Uterus (tissue), 4 donors: ENCODE data around the gene PKD1. TPM values are rescaled to one million over a fixed set of nuclear protein-coding genes. Genes with fewer than 3 reads are reported as not detected.
"Not testable (repeated sequence)": the region's sequence is repeated elsewhere in the genome, so short reads cannot be mapped to it uniquely, and the experiment has no call there.

Source experiments
- DNase-seq, 2 donors: peaks; one replicate each; pipeline ENCODE4 v3.0.0-alpha.2; 2019 to 2020
- H3K27ac ChIP-seq, 2 donors: fragments of 200-600 bp; sonication (generic); 1 replicate in 1 of 2; 2 replicates in 1 of 2; pipeline ENCODE4 v1.5.1; 2016 to 2018
- H3K27me3 ChIP-seq, 2 donors: fragments of 200-600 bp; sonication (generic); one replicate each; pipeline ENCODE4 v1.5.1; 2018 to 2019; ENCODE audit warnings: control low read depth in 1 of 2
- H3K36me3 ChIP-seq, 2 donors: fragments of 200-600 bp; sonication (generic); one replicate each; pipeline ENCODE4 v1.5.1; 2019; ENCODE audit warnings: control low read depth in 1 of 2
- H3K4me1 ChIP-seq, 2 donors: fragments of 200-600 bp; sonication (generic); one replicate each; pipeline ENCODE4 v1.5.1; 2018 to 2019; ENCODE audit warnings: control low read depth in 1 of 2
- H3K4me3 ChIP-seq, 2 donors: fragments of 200-600 bp; sonication (generic); 1 replicate in 1 of 2; 2 replicates in 1 of 2; pipeline ENCODE4 v1.5.1; 2018 to 2019; ENCODE audit warnings: mild to moderate bottlenecking in 1 of 2
- H3K9me3 ChIP-seq, 2 donors: fragments of 200-600 bp; sonication (generic); one replicate each; pipeline ENCODE4 v1.5.1; 2019; ENCODE audit warnings: control low read depth in 1 of 2
- CTCF ChIP-seq, 4 experiments: fragments of 200-600 bp in 2 of 4; fragments of 450-650 bp in 2 of 4; sonication (generic) in 2 of 4; IDR thresholded peaks; one replicate each; pipeline ENCODE4 v1.5.1; 2016 to 2019; ENCODE audit warnings: antibody characterized with exemption in 4 of 4, mild to moderate bottlenecking in 2 of 4, moderate library complexity in 1 of 4
- POLR2A ChIP-seq, 2 donors: fragments of 450-650 bp; IDR thresholded peaks; one replicate each; pipeline ENCODE4 v1.6.1; 2016; ENCODE audit warnings: antibody characterized with exemption in 2 of 2, mild to moderate bottlenecking in 1 of 2, moderate library complexity in 1 of 2
- intact Hi-C: fragments of 100-400 bp; cut with DNase I; formaldehyde crosslinking; loops from one replicate; pipeline ENCODE4 v1.15.1; 2023; ENCODE audit warnings: low total_unique reads
- total RNA-seq, 4 donors: library from RNA; depleted of rRNA in 3 of 4; stranded (reverse); fragments of >200 nt in 3 of 4; gene quantifications; one replicate each; pipeline versions ENCODE4 v1.1.0 to v1.2.4, GENCODE V29; 2014 to 2023
- donor health status: DM: yes; HTN: yes; CAD: no.

Gene PKD1
- total RNA-seq, 4 donors from 2014 or later = 149 to 383 (median 197) TPM

- H3K4me1 ChIP-seq = no peaks in the 10 kb centered on the region
- no peaks in the 10 kb centered on the region for H3K36me3 ChIP-seq
- no peaks in the 10 kb centered on the region for H3K27me3 ChIP-seq
- DNase-seq = no peak
- no peak overlapping the region for H3K4me3 ChIP-seq
- TF ChIP-seq CTCF (IDR thresholded peaks at IDR 0.05) (no peak), POLR2A (IDR thresholded peaks at IDR 0.05) (no peak)
- no peak overlapping the region for H3K27ac ChIP-seq
- intact Hi-C loops = loop anchor here (10.0 kb wide), 1 partner anchor 52 kb away; the partner anchor contains the start of gene TRAF7
- no peaks in the 10 kb centered on the region for H3K9me3 ChIP-seq
Measured at GRCh38 chr16:2102471-2102870, 33.2 kb downstream of the PKD1 start.

- H3K36me3 ChIP-seq, DNase-seq, H3K9me3 ChIP-seq, H3K4me3 ChIP-seq, H3K4me1 ChIP-seq, H3K27ac ChIP-seq, H3K27me3 ChIP-seq: not testable (repeated sequence)
- intact Hi-C loops = loop anchor here (10.0 kb wide), 1 partner anchor 53 kb away; the partner anchor contains the start of gene TRAF7
Measured at GRCh38 chr16:2101581-2101980, 34.1 kb downstream of the PKD1 start.

DNA sequence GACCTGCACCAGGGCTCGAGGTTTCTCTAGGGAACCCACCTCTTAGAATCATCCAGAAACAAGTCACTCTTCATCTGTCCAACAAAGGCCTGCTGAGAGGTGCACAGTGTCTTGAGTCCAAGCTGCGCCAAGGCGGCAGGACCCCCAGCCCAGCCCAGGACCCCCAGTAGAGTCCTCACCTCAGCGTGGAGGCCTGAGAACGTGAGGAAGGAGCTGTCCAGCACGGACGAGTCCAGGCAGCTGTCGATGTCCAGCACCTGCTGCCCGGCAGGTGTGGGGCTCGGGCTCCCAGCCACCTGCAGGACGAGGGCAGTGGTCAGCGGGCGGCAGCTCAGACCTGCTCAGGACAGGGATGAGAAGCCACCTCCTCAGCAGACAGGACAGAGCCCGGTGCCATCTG, 38.0 kb downstream of the PKD1 start:
- H3K4me1 ChIP-seq, H3K36me3 ChIP-seq, DNase-seq, H3K4me3 ChIP-seq, intact Hi-C loops, H3K27ac ChIP-seq, H3K9me3 ChIP-seq, H3K27me3 ChIP-seq: not testable (repeated sequence)

DNA sequence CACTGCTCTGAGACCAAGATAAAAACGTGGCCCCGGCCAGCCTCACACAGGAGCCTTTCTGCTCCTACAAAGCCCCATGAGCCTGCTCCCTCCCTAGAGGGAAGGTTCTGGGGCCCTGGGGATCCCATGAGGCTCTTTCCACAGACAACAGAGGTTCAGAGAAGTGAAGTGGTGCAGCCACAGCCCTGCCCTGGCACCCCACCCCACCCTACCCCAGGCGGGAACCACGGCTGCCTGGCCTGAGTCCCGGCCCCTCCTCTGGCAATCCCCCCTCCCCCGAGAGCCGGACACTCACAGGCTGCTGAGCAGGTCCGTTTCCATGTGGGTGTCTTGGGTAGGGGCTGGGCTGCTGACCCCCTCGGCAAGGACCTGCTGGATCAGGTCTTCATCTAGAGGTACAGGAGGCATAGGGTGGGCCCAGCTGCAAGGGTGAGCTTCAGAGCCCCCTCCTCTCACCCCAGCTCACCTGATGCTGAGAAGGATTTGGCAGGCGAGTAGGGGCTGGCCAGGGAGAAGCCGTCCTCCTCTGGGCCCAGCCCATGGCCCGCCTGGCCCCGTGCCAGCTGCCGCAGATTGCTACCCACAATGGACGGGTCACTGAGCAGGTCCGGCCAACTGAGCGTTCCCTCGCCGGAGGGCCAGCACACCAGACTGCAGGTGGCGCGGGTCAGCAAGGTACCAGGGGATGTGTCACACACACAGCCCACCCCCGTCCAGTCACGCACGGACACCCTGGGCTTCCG, 38.7 kb downstream of the PKD1 start:
- no peak for DNase-seq
- H3K27ac ChIP-seq = no peak overlapping the region
- intact Hi-C loops = no loop called here
- H3K4me3 ChIP-seq = no peak overlapping the region
- no peaks in the 10 kb centered on the region for H3K36me3 ChIP-seq
- no peaks in the 10 kb centered on the region for H3K9me3 ChIP-seq
- no peaks in the 10 kb centered on the region for H3K4me1 ChIP-seq
- no peaks in the 10 kb centered on the region for H3K27me3 ChIP-seq
- TF ChIP-seq CTCF (IDR thresholded peaks at IDR 0.05) (no peak), POLR2A (IDR thresholded peaks at IDR 0.05) (no peak)

DNA sequence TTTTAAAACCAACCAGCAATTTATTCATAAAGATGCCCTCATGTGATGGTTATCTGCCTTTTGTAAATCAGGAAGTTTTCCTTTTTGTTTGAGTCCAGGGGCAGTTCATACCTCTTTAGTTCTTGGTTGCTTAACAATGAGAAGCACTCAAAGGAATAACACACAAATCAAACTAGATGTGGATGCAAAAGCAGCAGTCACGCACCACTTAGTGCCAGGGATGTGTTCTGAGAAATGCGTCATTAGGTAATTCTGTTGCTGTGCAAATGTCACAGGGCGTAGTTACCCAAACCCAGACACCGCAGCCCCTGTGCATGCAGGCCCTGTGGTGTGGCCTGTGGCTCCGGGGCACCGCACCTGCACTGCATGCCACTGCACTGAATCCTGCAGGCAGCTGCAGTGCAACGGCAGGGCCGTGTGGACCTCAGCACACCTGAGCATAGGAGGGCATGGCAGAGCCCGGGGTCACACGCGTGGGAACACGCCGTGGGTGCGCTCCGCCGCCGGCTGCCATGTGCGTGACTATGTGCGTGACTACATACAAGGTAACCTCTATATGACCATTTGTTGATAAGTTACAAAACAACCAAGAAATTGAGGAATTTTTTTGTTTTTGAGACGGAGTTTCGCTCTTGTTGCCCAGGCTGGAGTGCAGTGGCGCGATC, 39.6 kb downstream of the PKD1 start:
- no peak overlapping the region for H3K4me3 ChIP-seq
- DNase-seq = no peak
- no peaks in the 10 kb centered on the region for H3K4me1 ChIP-seq
- no peak overlapping the region for H3K27ac ChIP-seq
- TF ChIP-seq CTCF (IDR thresholded peaks at IDR 0.05) = no peak
- no peak for TF ChIP-seq POLR2A (IDR thresholded peaks at IDR 0.05)
- no peaks in the 10 kb centered on the region for H3K27me3 ChIP-seq
- intact Hi-C loops = no loop called here
- H3K36me3 ChIP-seq = no peaks in the 10 kb centered on the region
- no peaks in the 10 kb centered on the region for H3K9me3 ChIP-seq

DNA sequence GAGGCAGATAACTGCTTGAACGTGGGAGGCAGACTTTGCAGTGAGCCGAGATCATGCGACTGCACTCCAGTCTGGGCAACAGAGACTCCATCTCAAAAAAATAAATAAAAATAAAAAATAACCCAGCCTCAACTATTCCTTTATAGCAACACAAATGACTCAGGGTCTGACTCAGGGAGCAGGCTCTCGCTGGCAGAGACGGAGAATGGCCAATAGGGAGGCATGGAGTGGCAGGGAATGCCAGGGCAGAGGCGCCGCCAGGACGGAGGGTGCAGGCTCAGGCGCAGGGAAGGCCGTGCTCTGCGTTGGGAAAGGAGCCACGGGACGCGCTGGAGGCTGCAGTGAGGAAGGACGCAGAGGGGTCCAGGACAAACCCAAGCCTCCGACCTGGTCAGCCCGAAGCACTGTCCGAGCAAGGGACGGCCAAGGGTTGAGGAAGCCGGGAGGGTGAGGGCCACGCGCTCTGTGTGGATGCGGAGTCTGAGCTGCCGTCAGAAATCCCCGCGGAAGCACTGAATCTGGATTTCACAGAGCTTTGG, 40.3 kb downstream of the PKD1 start:
- DNase-seq = no peak
- no peak overlapping the region for H3K27ac ChIP-seq
- H3K36me3 ChIP-seq = no peaks in the 10 kb centered on the region
- H3K4me1 ChIP-seq = no peaks in the 10 kb centered on the region
- H3K4me3 ChIP-seq = no peak overlapping the region
- TF ChIP-seq CTCF (IDR thresholded peaks at IDR 0.05) = no peak
- no peak for TF ChIP-seq POLR2A (IDR thresholded peaks at IDR 0.05)
- H3K9me3 ChIP-seq = no peaks in the 10 kb centered on the region
- H3K27me3 ChIP-seq = no peaks in the 10 kb centered on the region
- intact Hi-C loops = no loop called here
